Measurements from ENCODE around the gene PLEKHH2.

- TF ChIP-seq, protein P1, sequence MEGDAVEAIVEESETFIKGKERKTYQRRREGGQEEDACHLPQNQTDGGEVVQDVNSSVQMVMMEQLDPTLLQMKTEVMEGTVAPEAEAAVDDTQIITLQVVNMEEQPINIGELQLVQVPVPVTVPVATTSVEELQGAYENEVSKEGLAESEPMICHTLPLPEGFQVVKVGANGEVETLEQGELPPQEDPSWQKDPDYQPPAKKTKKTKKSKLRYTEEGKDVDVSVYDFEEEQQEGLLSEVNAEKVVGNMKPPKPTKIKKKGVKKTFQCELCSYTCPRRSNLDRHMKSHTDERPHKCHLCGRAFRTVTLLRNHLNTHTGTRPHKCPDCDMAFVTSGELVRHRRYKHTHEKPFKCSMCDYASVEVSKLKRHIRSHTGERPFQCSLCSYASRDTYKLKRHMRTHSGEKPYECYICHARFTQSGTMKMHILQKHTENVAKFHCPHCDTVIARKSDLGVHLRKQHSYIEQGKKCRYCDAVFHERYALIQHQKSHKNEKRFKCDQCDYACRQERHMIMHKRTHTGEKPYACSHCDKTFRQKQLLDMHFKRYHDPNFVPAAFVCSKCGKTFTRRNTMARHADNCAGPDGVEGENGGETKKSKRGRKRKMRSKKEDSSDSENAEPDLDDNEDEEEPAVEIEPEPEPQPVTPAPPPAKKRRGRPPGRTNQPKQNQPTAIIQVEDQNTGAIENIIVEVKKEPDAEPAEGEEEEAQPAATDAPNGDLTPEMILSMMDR (IDR thresholded peaks at IDR 0.05): no peak
- no peak for TF ChIP-seq POLR2A (IDR thresholded peaks at IDR 0.05)
Measured at GRCh38 chr2:43792653-43793052, 155.6 kb downstream of the PLEKHH2 start.

Measured in adrenal gland (tissue), 5 donors.